ENCODE results near the gene TMEM240.
"Not testable (repeated sequence)": the region's sequence is repeated elsewhere in the genome, so short reads cannot be mapped to it uniquely, and the experiment has no call there.

TMEM240 gene

GRCh38 chr1:1556961-1557360 lies 16.5 kb upstream of the TMEM240 start:
- not testable (repeated sequence) for DNase-seq

GRCh38 chr1:1556505-1556904 lies 16.1 kb upstream of the TMEM240 start:
- DNase-seq = no peak

GRCh38 chr1:1554926-1555915 lies 14.8 kb upstream of the TMEM240 start:
- DNase-seq = no peak

- no peak for DNase-seq
Measured at GRCh38 chr1:1554550-1554925, 14.1 kb upstream of the TMEM240 start.

- DNase-seq = no peak
Measured at GRCh38 chr1:1553821-1554494, 13.5 kb upstream of the TMEM240 start.

GRCh38 chr1:1552263-1552639 lies 11.8 kb upstream of the TMEM240 start:
- no peak for DNase-seq

GRCh38 chr1:1551524-1552262 lies 11.3 kb upstream of the TMEM240 start:
- DNase-seq = no peak

GRCh38 chr1:1550591-1551432 lies 10.4 kb upstream of the TMEM240 start:
- no peak for DNase-seq

- DNase-seq = no peak
Measured at GRCh38 chr1:1550087-1550486, 9.7 kb upstream of the TMEM240 start.

GRCh38 chr1:1548591-1548990 lies 8.2 kb upstream of the TMEM240 start:
- DNase-seq = no peak

GRCh38 chr1:1547476-1547875 lies 7.1 kb upstream of the TMEM240 start:
- no peak for DNase-seq

- no peak for DNase-seq
Measured at GRCh38 chr1:1547011-1547410, 6.6 kb upstream of the TMEM240 start.

GRCh38 chr1:1545946-1546737 lies 5.7 kb upstream of the TMEM240 start:
- DNase-seq = no peak

GRCh38 chr1:1544544-1544943 lies 4.1 kb upstream of the TMEM240 start:
- no peak for DNase-seq

GRCh38 chr1:1543706-1544099 lies 3.3 kb upstream of the TMEM240 start:
- DNase-seq = no peak

- DNase-seq = no peak
Measured at GRCh38 chr1:1542766-1543705, 2.6 kb upstream of the TMEM240 start.

GRCh38 chr1:1541956-1542765 lies 1.7 kb upstream of the TMEM240 start:
- DNase-seq = no peak

GRCh38 chr1:1540818-1541628 lies 599 bp upstream of the TMEM240 start:
- DNase-seq = no peak

Measured in NCI-H526 treated with DMSO at 0.1 percent for 48 hours (cell line).